NB4 (cell line): Measurements from ENCODE around the gene ARID3B.
"Not testable (repeated sequence)": the region's sequence is repeated elsewhere in the genome, so short reads cannot be mapped to it uniquely, and the experiment has no call there.

Source experiments
- DNase-seq: peaks from one replicate; pipeline ENCODE4 v3.0.0; 2010; ENCODE audit warnings: low read depth
- H3K4me3 ChIP-seq: one replicate; pipeline ENCODE4 v1.5.1; 2011; ENCODE audit warnings: mild to moderate bottlenecking, low read depth, low read length, moderate library complexity
- CTCF ChIP-seq: IDR thresholded peaks from one replicate; pipeline ENCODE4 v1.5.1; 2012; ENCODE audit warnings: low read depth, low read length
- MAX ChIP-seq: IDR thresholded peaks from 2 replicates; pipeline ENCODE4 v1.6.1; 2011; ENCODE audit warnings: low read depth, low read length
- MYC ChIP-seq: IDR thresholded peaks from 2 replicates; pipeline ENCODE4 v1.6.1; 2011; ENCODE audit warnings: low read depth, low read length
- POLR2A ChIP-seq: IDR thresholded peaks from 2 replicates; pipeline ENCODE4 v1.6.1; 2011; ENCODE audit warnings: mild to moderate bottlenecking; ENCODE audit not compliant: insufficient read length; ENCODE audit errors: extremely low read depth

ARID3B gene

GRCh38 chr15:74504418-74504817, 36.6 kb upstream of the ARID3B start:
- TF ChIP-seq MYC (no peak), MAX (no peak), CTCF (no peak), POLR2A (no peak)
- DNase-seq = no peak
- no peak overlapping the region for H3K4me3 ChIP-seq

- no peak overlapping the region for H3K4me3 ChIP-seq
- DNase-seq = no peak
- no peak for TF ChIP-seq CTCF
These were observed 36.2 kb upstream of the ARID3B start for GRCh38 chr15:74504836-74505235.

- no peak overlapping the region for H3K4me3 ChIP-seq
- no peak for DNase-seq
- TF ChIP-seq CTCF = no peak
- no peak for TF ChIP-seq MYC
- TF ChIP-seq POLR2A = no peak
- TF ChIP-seq MAX = no peak
These were observed 35.0 kb upstream of the ARID3B start for GRCh38 chr15:74505837-74506514.

GRCh38 chr15:74506515-74506840, 34.5 kb upstream of the ARID3B start:
- no peak for TF ChIP-seq CTCF
- no peak for TF ChIP-seq POLR2A
- TF ChIP-seq MYC = no peak
- TF ChIP-seq MAX = no peak
- DNase-seq = no peak
- no peak overlapping the region for H3K4me3 ChIP-seq

- DNase-seq = peak; percentile 78
- TF ChIP-seq CTCF (no peak), MAX (no peak), POLR2A (no peak), MYC (no peak)
- peak overlapping the region; percentile 12 for H3K4me3 ChIP-seq
These were observed 29.4 kb upstream of the ARID3B start for GRCh38 chr15:74511583-74511982.

- not testable (repeated sequence) for DNase-seq, H3K4me3 ChIP-seq
These were observed 27.0 kb upstream of the ARID3B start for GRCh38 chr15:74514059-74514458.
